Astrocyte of the cerebellum (primary cell): ENCODE data around the gene STRN.

Experiments used
- DNase-seq: peaks from one replicate; pipeline ENCODE4 v3.0.0-alpha.2; 2011; ENCODE audit warnings: low read depth
- H3K4me3 ChIP-seq: 2 replicates; pipeline ENCODE4 v1.5.1; 2011; ENCODE audit warnings: mild to moderate bottlenecking, low read depth, low read length, moderate library complexity
- CTCF ChIP-seq: IDR thresholded peaks from 2 replicates; pipeline ENCODE4 v1.5.1; 2012; ENCODE audit warnings: low read length, low read depth, moderate library complexity, mild to moderate bottlenecking; ENCODE audit errors: missing control alignments
- in situ Hi-C: cut with HindIII; loops from 2 replicates; pipeline ENCODE4 v1.10.0; 2017; ENCODE audit warnings: low sequenced_read_pairs

STRN gene

GRCh38 chr2:36964496-36965058, 1.8 kb downstream of the STRN start:
- peak overlapping the region; percentile 75 for H3K4me3 ChIP-seq
- no peak for TF ChIP-seq CTCF
- in situ Hi-C loops = no loop called here
- no peak for DNase-seq

- H3K4me3 ChIP-seq = no peak overlapping the region
- no peak for DNase-seq
- in situ Hi-C loops = no loop called here
- no peak for TF ChIP-seq CTCF
These were observed 2.6 kb downstream of the STRN start for GRCh38 chr2:36963734-36964133.

- H3K4me3 ChIP-seq = no peak overlapping the region
- in situ Hi-C loops = no loop called here
- TF ChIP-seq CTCF = no peak
- no peak for DNase-seq
These were observed 3.2 kb downstream of the STRN start for GRCh38 chr2:36963106-36963505.

GRCh38 chr2:36960773-36961172, 5.6 kb downstream of the STRN start:
- no peak for TF ChIP-seq CTCF
- DNase-seq = no peak
- in situ Hi-C loops = no loop called here
- no peak overlapping the region for H3K4me3 ChIP-seq

- no peak for DNase-seq
- no peak for TF ChIP-seq CTCF
- in situ Hi-C loops = no loop called here
- H3K4me3 ChIP-seq = no peak overlapping the region
These were observed 6.2 kb downstream of the STRN start for GRCh38 chr2:36960005-36960675.

GRCh38 chr2:36954977-36955607, 11.2 kb downstream of the STRN start:
- in situ Hi-C loops = no loop called here
- no peak overlapping the region for H3K4me3 ChIP-seq
- no peak for TF ChIP-seq CTCF
- DNase-seq = no peak
